NCI-H748 (cell line): Measurements from ENCODE around the gene KCNJ16.

Experiments
- DNase-seq: peaks from one replicate; lab custom pipeline; 2025; ENCODE audit not compliant: unreplicated experiment; lab: John Stamatoyannopoulos, UW

KCNJ16 gene

DNA sequence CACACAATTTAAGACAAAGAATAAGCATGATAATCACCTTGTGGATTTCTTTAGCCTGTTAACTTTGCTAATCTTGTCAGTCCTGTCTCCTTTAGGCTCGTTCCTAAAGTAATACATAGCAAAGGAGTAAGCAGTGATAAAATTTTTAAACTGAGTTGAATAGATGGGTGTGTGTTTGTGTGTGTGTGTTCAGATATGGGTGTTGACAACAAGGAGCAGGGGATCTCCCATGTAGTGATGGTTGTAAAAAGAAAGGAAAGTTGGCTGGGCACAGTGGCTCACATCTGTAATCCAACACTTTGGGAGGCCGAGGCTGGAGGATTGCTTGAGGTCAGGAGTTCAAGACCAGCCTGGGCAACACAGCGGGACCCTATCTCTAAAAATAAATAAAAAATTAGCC lies 49.7 kb downstream of the KCNJ16 start:
- DNase-seq, result no peak

GRCh38 chr17:70127221-70127873 lies 52.3 kb downstream of the KCNJ16 start:
- peak; percentile 14 for DNase-seq

DNA sequence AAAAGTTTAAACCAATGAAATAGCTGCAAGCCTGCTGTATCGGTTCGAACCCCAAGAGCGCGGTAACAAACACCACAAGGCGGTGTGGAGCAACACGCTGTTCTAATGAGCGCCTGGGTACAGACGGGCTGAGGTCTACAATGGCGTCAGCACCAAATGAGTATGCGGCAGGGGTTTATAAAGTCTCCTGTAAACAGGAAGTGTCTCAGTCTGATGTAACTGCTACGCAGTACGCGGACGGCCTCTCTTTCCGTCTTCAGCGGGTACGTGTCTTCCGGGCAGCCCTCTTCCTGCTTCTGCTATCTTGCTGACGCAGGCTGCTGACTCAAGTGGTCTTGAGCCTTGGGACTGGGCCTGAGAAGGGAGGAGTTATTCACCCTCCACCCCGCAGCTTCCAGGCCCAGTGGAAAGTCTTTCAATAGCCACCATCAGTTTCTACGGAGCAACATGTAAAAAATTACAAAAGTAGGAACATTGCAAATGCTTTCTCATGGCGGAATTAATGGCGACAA lies 53.8 kb downstream of the KCNJ16 start:
- no peak for DNase-seq

DNA sequence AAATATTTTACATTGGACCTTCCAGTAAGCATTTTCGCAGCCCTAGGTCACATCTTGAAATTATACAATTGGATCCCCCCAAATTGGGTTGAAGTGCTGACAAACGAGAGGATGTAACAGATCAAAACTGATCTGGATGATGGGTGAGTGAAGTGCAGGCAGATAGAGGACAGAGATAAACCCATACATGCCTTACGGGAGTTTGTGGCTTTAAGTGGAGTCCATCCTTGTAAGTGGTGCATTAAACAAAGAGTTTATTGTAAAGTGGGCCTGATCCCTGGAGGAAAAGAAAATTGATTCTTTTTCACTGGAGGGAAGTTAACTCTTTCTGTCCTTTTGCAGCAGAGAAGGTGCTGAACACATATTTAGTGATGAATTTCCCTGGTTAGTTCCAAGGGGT lies 55.3 kb downstream of the KCNJ16 start:
- DNase-seq, result no peak

GRCh38 chr17:70132505-70132904 lies 57.5 kb downstream of the KCNJ16 start:
- DNase-seq, result no peak

DNA sequence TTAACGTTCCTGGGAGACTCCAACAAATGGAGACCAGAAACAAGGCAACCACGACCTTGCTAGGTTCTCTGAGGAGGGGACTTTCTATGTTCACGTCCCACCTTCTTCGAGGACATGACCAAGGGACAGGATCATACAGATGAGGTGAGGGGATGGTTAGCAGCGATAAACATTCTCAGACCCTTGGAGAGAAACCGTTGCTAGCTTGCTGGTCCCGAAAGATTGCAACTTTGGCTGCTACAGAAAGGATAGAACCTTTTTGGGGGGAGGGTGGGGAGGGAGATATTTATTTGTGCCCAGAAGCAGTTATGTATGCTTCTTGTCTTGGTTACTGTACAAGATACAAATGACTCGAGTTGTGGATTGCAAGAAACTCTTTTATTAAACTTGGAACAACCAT lies 59.0 kb downstream of the KCNJ16 start:
- DNase-seq, result no peak

- DNase-seq, result no peak
These were observed 59.8 kb downstream of the KCNJ16 start for GRCh38 chr17:70134777-70135176.

GRCh38 chr17:70136131-70136530 lies 61.1 kb downstream of the KCNJ16 start:
- no peak for DNase-seq

GRCh38 chr17:70137451-70138230 lies 62.6 kb downstream of the KCNJ16 start:
- no peak for DNase-seq

DNA sequence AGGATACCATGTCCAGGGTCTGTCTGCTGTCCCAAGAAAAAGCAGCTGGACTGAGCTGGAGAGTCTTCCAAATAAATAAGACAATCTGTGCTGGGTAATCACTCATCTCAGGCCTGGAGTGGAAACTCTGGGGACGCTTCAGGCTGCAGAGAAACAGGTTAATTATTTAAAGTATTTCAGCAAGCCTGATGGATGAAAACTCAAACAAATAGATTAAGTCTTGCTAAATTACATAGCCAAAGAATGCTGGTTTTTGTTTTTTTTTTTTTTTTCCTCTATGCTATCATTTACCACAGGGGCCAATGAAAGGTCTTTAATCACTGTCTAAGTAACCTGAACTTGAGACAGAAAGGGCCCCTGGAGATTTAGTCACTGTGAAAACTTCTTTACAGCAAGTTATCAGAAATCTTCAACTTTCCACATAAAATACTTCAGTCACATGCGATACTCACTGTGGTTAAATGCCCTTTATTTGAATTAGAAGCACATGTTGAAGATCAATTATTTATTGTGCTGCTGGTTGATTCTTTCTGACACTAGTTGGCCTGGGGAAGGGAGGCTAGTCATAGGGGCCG lies 63.4 kb downstream of the KCNJ16 start:
- DNase-seq, result no peak

GRCh38 chr17:70139449-70139993 lies 64.5 kb downstream of the KCNJ16 start:
- DNase-seq, result no peak

DNA sequence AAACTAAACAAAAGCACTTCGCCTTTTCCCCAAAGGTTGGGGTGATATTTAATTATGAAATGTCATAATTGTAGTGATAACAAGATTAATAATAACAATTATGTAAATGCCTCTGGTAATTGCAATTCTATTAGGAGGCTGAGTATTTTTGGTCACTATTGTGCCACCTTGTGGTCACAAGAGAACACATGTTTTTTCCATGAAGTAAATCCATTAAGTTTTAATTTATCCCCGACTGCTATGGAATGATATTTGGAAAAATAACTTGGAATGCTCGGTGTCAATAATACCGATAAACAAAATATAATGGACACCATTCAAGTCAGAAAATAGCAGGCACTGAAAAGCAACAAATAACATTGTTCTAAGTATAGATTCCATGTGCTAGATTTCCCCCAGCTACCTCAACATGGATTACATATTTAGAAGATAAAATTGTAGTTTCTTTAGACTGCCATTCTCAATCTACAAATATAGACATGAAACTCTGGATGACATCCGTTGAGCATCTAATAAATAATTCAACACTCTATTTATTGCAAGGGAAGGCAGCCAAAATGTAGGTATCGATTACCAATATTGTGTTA lies 69.3 kb downstream of the KCNJ16 start:
- peak; percentile 34 for DNase-seq

DNA sequence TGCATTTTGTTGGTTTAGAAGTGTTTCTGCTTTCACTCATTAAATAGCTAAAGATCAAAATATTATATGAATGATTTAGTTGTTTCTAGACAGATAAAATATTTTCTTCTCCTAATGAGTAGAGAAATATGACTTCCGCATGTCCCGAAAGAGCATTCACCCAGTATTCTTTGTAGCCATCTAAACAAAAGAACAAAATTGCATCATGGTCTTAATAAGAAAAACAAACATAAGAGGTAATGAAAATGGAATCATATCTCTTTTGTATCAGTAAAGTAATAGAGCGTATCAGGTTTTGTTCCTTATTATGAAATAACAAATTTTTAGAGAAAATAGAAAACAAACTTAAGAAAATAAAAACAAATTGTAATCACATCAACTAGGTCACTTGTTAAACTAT lies 78.2 kb downstream of the KCNJ16 start:
- no peak for DNase-seq

GRCh38 chr17:70157151-70157550 lies 82.1 kb downstream of the KCNJ16 start:
- no peak for DNase-seq

DNA sequence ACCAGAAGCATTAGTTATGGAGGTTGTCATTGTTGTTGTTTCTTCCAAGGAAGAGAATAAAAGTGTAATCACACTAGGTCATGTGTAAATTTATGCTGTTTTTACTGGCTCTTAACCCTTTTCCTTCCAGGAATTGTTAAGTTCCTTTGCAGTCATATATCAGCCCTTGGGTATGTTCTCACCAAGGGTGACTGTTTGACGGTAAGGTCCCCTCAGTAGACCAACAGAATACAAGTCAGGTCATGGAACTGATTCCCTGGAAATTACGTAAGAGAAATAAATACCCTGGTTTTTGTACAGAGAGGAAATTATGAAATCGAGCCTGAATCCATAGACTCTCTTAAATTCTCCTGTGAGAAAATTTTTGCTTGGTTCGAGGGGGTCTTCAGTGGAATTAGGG lies 83.2 kb downstream of the KCNJ16 start:
- DNase-seq, result no peak

- no peak for DNase-seq
These were observed 83.6 kb downstream of the KCNJ16 start for GRCh38 chr17:70158591-70158990.

DNA sequence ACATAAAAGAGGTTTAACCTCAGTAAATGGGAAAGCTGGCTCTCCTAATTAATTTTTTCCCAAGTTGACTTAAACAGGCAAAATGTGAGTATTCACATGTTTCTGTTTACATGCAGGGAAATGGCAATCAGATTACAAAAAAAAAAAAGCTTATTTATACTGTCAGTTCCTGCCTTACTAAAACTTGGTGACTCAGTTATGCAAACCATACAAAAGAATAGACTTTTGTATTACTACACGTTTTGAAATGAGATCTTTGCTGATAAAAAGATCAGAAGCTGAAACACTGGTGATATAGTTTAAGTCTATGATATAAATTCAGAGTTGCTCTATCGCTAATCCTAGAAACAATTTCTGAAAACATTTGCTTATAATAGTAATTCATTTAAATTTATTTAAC lies 85.0 kb downstream of the KCNJ16 start:
- DNase-seq, result no peak

- no peak for DNase-seq
These were observed 86.5 kb downstream of the KCNJ16 start for GRCh38 chr17:70161519-70161918.

DNA sequence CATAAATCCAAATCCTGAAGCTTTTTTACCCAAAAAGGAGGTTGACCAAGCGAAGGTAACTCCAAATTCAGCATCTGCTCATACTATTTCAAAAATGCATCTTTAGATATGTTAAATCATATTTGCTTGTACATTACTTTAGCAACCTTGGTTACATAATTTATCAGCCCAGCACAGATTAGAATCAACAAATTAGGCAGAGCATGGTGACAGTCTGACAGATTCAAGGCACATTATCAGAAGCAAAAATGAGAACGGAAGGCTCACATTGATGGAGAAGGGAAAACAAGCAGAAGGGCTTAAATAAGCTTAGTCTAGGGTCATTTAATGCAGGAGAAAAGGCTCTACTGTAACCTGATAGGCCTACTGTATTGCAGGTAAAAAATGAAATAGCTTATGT lies 90.4 kb downstream of the KCNJ16 start:
- DNase-seq, result no peak

- no peak for DNase-seq
These were observed 91.6 kb downstream of the KCNJ16 start for GRCh38 chr17:70166615-70167014.
